Stomach (tissue), 4 donors: ENCODE measurements around the gene SPTLC1.
"Not testable (repeated sequence)": the region's sequence is repeated elsewhere in the genome, so short reads cannot be mapped to it uniquely, and the experiment has no call there.

Experiments
- CTCF ChIP-seq, 7 experiments: fragments of 450-650 bp in 4 of 7; fragments of 200-600 bp in 3 of 7; sonication (generic) in 3 of 7; IDR thresholded peaks; one replicate each; pipeline ENCODE4 v1.5.1; 2016 to 2019; ENCODE audit warnings: antibody characterized with exemption in 7 of 7, control low read depth in 2 of 7, mild to moderate bottlenecking in 1 of 7
- EP300 ChIP-seq: sonication (generic); formaldehyde crosslinking; IDR thresholded peaks from one replicate; pipeline ENCODE4 v1.6.1; 2017; ENCODE audit warnings: antibody characterized with exemption
- POLR2A ChIP-seq, 4 donors: fragments of 450-650 bp; IDR thresholded peaks; one replicate each; pipeline ENCODE4 v1.6.1; 2016; ENCODE audit warnings: antibody characterized with exemption in 4 of 4, control low read depth in 2 of 4, mild to moderate bottlenecking in 1 of 4, moderate library complexity in 1 of 4
- POLR2AphosphoS5 ChIP-seq, 3 donors: sonication (generic); formaldehyde crosslinking; IDR thresholded peaks; one replicate each; pipeline ENCODE4 v1.6.1; 2016; ENCODE audit warnings: antibody characterized with exemption in 3 of 3

- not testable (repeated sequence) for TF ChIP-seq CTCF (IDR thresholded peaks at IDR 0.05); EP300; POLR2A (IDR thresholded peaks at IDR 0.05); POLR2AphosphoS5 (IDR thresholded peaks at IDR 0.05)
Measured at GRCh38 chr9:92145784-92146183, 30.6 kb upstream of the SPTLC1 start.
